ENCODE results near the gene NIN.

GRCh38 chr14:50875359-50876070 is 44.6 kb upstream of the NIN start:
- no peak for TF ChIP-seq CTCF (IDR thresholded peaks at IDR 0.05)
- no peak for TF ChIP-seq POLR2AphosphoS5 (IDR thresholded peaks at IDR 0.05)
- TF ChIP-seq POLR2A (IDR thresholded peaks at IDR 0.05): no peak
